Esophagus muscularis mucosa (tissue), 4 donors: ENCODE measurements around the gene NSL1. TPM values are rescaled to one million over a fixed set of nuclear protein-coding genes. Genes with fewer than 3 reads are reported as not detected.

Experiments used
- DNase-seq: peaks from one replicate; pipeline ENCODE4 v3.0.0-alpha.2; 2017; ENCODE audit errors: extremely low spot score
- H3K27ac ChIP-seq, 4 donors: fragments of 200-600 bp; sonication (generic); replicated peaks in 1 of 4; 1 replicate in 3 of 4; 2 replicates in 1 of 4; pipeline ENCODE4 v1.5.1; 2016 to 2019; ENCODE audit warnings: mild to moderate bottlenecking in 1 of 4
- H3K27me3 ChIP-seq, 4 donors: fragments of 200-600 bp; sonication (generic); one replicate each; pipeline versions ENCODE4 v1.5.1 to v1.6.0; 2016 to 2019
- H3K36me3 ChIP-seq, 4 donors: fragments of 200-600 bp; sonication (generic); one replicate each; pipeline ENCODE4 v1.5.1; 2016 to 2019
- H3K4me1 ChIP-seq, 4 donors: fragments of 200-600 bp; sonication (generic); one replicate each; pipeline ENCODE4 v1.5.1; 2016 to 2019
- H3K4me3 ChIP-seq, 4 donors: fragments of 200-600 bp; sonication (generic); 1 replicate in 2 of 4; 2 replicates in 2 of 4; pipeline ENCODE4 v1.5.1; 2016 to 2019; ENCODE audit warnings: mild to moderate bottlenecking in 4 of 4, moderate library complexity in 1 of 4
- H3K9me3 ChIP-seq, 4 donors: fragments of 200-600 bp; sonication (generic); 1 replicate in 3 of 4; 2 replicates in 1 of 4; pipeline ENCODE4 v1.5.1; 2016 to 2019
- EP300 ChIP-seq: sonication (generic); formaldehyde crosslinking; IDR thresholded peaks from one replicate; pipeline ENCODE4 v1.6.1; 2017; ENCODE audit warnings: antibody characterized with exemption
- POLR2A ChIP-seq: fragments of 450-650 bp; IDR thresholded peaks from one replicate; pipeline ENCODE4 v1.6.1; 2017; ENCODE audit warnings: antibody characterized with exemption, moderate library complexity, mild to moderate bottlenecking, low read depth
- POLR2AphosphoS5 ChIP-seq, 2 donors: sonication (generic); formaldehyde crosslinking; IDR thresholded peaks; one replicate each; pipeline ENCODE4 v1.6.1; 2017; ENCODE audit warnings: antibody characterized with exemption in 2 of 2
- WGBS: methylation state at CpG from one replicate; pipeline ENCODE4 v1.1.5; 2018; 5-methylcytosine and 5-hydroxymethylcytosine counted together
- intact Hi-C: fragments of 100-400 bp; cut with DNase I; formaldehyde crosslinking; loops from one replicate; pipeline ENCODE4 v1.15.1; 2023
- total RNA-seq, 4 donors: library from RNA; depleted of rRNA; stranded (reverse); fragments of >200 nt; gene quantifications; one replicate each; pipeline versions ENCODE4 v1.1.0 to v1.2.1, GENCODE V29; 2016
- TF ChIP-seq, protein P1 (sequence below), 3 experiments: fragments of 200-600 bp in 2 of 3; fragments of 450-650 bp in 1 of 3; sonication (generic) in 2 of 3; IDR thresholded peaks; one replicate each; pipeline ENCODE4 v1.5.1; 2017 to 2019; ENCODE audit warnings: antibody characterized with exemption in 3 of 3, mild to moderate bottlenecking in 2 of 3, moderate library complexity in 1 of 3

Gene NSL1
- total RNA-seq, 4 donors from 2014 or later: 20.0 to 42.0 (median 30.8) TPM

- intact Hi-C loops: no loop called here
- WGBS: 58% methylated on average over 3 of the region's 3 CpGs
- Histone ChIP-seq H3K27me3 (no peaks in the 10 kb centered on the region), H3K27ac (no peak overlapping the region), H3K4me1 (no peaks in the 10 kb centered on the region), H3K4me3 (no peak overlapping the region), H3K36me3 (peaks cover 0 to 6% (median 0%) of the 10 kb centered on the region in 4 donors), H3K9me3 (no peaks in the 10 kb centered on the region)
- TF ChIP-seq POLR2AphosphoS5 (IDR thresholded peaks at IDR 0.05) (no peak), EP300 (no peak), POLR2A (no peak)
- TF ChIP-seq, protein P1, sequence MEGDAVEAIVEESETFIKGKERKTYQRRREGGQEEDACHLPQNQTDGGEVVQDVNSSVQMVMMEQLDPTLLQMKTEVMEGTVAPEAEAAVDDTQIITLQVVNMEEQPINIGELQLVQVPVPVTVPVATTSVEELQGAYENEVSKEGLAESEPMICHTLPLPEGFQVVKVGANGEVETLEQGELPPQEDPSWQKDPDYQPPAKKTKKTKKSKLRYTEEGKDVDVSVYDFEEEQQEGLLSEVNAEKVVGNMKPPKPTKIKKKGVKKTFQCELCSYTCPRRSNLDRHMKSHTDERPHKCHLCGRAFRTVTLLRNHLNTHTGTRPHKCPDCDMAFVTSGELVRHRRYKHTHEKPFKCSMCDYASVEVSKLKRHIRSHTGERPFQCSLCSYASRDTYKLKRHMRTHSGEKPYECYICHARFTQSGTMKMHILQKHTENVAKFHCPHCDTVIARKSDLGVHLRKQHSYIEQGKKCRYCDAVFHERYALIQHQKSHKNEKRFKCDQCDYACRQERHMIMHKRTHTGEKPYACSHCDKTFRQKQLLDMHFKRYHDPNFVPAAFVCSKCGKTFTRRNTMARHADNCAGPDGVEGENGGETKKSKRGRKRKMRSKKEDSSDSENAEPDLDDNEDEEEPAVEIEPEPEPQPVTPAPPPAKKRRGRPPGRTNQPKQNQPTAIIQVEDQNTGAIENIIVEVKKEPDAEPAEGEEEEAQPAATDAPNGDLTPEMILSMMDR (IDR thresholded peaks at IDR 0.05): no peak
- no peak for DNase-seq
Measured at GRCh38 chr1:212722270-212722957, 69.2 kb downstream of the NSL1 start.

DNA sequence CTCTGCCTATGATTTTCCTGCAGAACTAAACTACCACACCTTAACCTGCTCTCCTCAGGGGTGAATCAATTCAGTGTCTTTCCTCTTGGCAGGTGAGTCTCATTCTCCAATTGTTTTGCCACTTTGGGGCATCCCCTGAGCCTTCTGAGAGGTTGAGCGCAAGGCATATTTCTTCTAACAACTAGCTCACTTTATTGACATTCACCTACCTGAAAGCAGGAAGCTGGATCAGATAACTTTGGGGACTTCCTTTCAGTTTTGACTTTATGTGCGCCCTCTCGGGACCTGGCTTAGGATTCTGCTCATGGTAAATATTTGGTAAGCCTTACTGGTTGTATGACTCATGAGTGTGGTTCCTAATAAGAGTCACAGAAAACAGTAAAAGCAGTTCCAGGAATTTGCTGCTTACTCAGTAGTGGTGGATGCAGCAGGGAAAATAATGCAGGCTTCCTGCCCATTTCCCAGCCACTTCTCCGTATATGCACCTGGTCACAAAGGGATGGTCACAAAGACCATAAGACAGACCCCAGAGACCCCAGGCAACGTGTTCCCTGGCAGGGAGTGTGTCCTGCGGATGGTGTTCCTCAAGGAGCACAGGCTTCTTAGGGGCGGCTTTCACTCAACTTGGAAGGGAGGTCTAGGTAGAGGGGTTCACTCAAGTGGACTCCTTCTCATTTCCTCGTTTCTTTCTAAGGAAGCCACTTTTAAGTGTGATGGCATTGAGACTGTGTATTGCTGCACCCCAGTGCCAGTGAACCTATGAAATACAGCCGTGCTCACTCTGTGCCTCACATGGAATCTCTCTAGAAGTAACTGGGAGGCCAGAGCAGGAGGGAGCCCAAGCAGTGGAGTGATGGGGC is 70.0 kb downstream of the NSL1 start:
- Histone ChIP-seq H3K4me1 (no peaks in the 10 kb centered on the region), H3K27me3 (no peaks in the 10 kb centered on the region), H3K9me3 (no peaks in the 10 kb centered on the region), H3K27ac (no peak overlapping the region), H3K36me3 (peaks cover 0 to 4% (median 0%) of the 10 kb centered on the region in 4 donors), H3K4me3 (no peak overlapping the region)
- whole genome bisulfite sequencing: 84% methylated on average over 9 of the region's 9 CpGs
- DNase-seq: no peak
- TF ChIP-seq EP300 (no peak), POLR2A (no peak)
- intact Hi-C loops: no loop called here

- intact Hi-C loops: no loop called here
- H3K4me3 ChIP-seq: no peak overlapping the region
- no peak for TF ChIP-seq EP300
- TF ChIP-seq POLR2AphosphoS5 (IDR thresholded peaks at IDR 0.05): no peak
- TF ChIP-seq, protein P1 (IDR thresholded peaks at IDR 0.05): no peak
- no peak for TF ChIP-seq POLR2A
- WGBS: 93% methylated on average over 2 of the region's 2 CpGs
- no peak overlapping the region for H3K27ac ChIP-seq
- DNase-seq: no peak
- H3K9me3 ChIP-seq: no peaks in the 10 kb centered on the region
- no peaks in the 10 kb centered on the region for H3K27me3 ChIP-seq
- H3K4me1 ChIP-seq: no peaks in the 10 kb centered on the region
- H3K36me3 ChIP-seq: no peaks in the 10 kb centered on the region
Measured at GRCh38 chr1:212719633-212720032, 71.9 kb downstream of the NSL1 start.

GRCh38 chr1:212718499-212718898 is 73.1 kb downstream of the NSL1 start:
- Histone ChIP-seq H3K4me3 (no peak overlapping the region), H3K27me3 (no peaks in the 10 kb centered on the region), H3K27ac (no peak overlapping the region), H3K4me1 (no peaks in the 10 kb centered on the region), H3K36me3 (no peaks in the 10 kb centered on the region), H3K9me3 (peaks cover 0 to 6% (median 0%) of the 10 kb centered on the region in 4 donors)
- no peak for DNase-seq
- WGBS: 29% methylated on average over 4 of the region's 4 CpGs
- intact Hi-C loops: no loop called here
- TF ChIP-seq EP300: no peak
- no peak for TF ChIP-seq POLR2A
- TF ChIP-seq POLR2AphosphoS5 (IDR thresholded peaks at IDR 0.05): no peak
- TF ChIP-seq, protein P1 (IDR thresholded peaks at IDR 0.05): no peak

DNA sequence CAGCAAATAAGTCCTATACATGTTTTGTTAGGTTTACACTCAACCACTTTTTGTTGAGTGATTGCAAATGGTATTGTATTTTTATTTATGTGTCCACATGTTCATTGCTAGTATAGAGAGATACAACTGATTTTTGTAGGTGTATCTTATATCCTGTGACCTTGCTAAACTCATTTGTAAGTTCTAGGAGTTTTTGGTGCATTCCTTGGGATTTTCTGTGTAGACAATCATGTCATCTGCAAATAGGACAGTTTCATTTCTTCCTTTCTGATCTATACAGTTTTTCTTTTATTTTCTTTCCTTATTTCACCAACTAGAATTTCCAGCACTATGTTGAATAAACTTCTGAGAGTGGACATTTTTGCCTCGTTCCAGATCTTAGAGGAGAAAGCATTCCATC is 75.4 kb downstream of the NSL1 start:
- intact Hi-C loops: no loop called here
- 58% methylated on average over 1 of the region's 1 CpG for WGBS
- Histone ChIP-seq H3K4me1 (no peaks in the 10 kb centered on the region), H3K4me3 (no peak overlapping the region), H3K27ac (no peak overlapping the region), H3K9me3 (peaks cover 0 to 6% (median 0%) of the 10 kb centered on the region in 4 donors), H3K27me3 (no peaks in the 10 kb centered on the region), H3K36me3 (no peaks in the 10 kb centered on the region)
- DNase-seq: no peak
- TF ChIP-seq POLR2AphosphoS5 (IDR thresholded peaks at IDR 0.05): no peak
- TF ChIP-seq EP300: no peak
- no peak for TF ChIP-seq POLR2A
- TF ChIP-seq, protein P1 (IDR thresholded peaks at IDR 0.05): no peak
